Astrocyte (in vitro differentiated cells and primary cell): ENCODE data around the gene MACIR.

Experiments
- EZH2 ChIP-seq: IDR thresholded peaks from 2 replicates; pipeline ENCODE4 v1.6.1; 2012; ENCODE audit warnings: mild to moderate bottlenecking, low read length, inconsistent platforms; ENCODE audit not compliant: insufficient read depth
- TF ChIP-seq, protein P1 (sequence below): IDR thresholded peaks from 2 replicates; pipeline ENCODE4 v1.5.1; 2011; ENCODE audit warnings: low read depth, mild to moderate bottlenecking, inconsistent platforms, low read length, moderate library complexity; ENCODE audit not compliant: insufficient read depth

DNA sequence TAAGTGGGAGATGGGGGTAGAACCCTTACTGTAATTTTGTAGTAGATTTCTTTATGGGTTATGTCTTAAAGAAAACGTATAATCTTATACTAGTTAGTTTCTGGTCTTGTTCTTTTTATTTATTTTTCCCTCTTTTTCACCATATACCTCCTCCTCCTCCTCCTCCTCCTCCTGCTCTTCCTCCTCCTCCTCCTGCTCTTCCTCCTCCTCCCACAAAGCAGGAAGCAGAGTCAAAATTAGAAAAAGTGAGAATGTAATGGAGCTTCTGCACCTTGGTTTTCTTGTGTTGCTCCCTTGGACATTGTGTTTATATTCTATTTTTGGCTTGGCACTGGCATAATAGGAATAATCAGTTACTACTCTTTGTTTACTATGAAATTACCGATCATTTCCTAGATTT is 4.5 kb downstream of the MACIR start:
- TF ChIP-seq, protein P1, sequence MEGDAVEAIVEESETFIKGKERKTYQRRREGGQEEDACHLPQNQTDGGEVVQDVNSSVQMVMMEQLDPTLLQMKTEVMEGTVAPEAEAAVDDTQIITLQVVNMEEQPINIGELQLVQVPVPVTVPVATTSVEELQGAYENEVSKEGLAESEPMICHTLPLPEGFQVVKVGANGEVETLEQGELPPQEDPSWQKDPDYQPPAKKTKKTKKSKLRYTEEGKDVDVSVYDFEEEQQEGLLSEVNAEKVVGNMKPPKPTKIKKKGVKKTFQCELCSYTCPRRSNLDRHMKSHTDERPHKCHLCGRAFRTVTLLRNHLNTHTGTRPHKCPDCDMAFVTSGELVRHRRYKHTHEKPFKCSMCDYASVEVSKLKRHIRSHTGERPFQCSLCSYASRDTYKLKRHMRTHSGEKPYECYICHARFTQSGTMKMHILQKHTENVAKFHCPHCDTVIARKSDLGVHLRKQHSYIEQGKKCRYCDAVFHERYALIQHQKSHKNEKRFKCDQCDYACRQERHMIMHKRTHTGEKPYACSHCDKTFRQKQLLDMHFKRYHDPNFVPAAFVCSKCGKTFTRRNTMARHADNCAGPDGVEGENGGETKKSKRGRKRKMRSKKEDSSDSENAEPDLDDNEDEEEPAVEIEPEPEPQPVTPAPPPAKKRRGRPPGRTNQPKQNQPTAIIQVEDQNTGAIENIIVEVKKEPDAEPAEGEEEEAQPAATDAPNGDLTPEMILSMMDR: no peak
- no peak for TF ChIP-seq EZH2
